A549 (cell line): ENCODE measurements around the gene TEC.

Experiments
- CBX2 ChIP-seq: fragments of 200-600 bp; sonication (generic); IDR thresholded peaks from 2 replicates; pipeline ENCODE4 v1.6.1; 2016; ENCODE audit warnings: low read depth, mild to moderate bottlenecking, borderline replicate concordance
- CEBPB ChIP-seq, 2 experiments: fragments of >200 bp in 1 of 2; sonication (Bioruptor Twin) in 1 of 2; formaldehyde crosslinking in 1 of 2; IDR thresholded peaks; 2 replicates each; pipeline ENCODE4 v1.6.1; 2012 to 2016
- CTCF ChIP-seq: fragments of >200 bp; sonication (Bioruptor Twin); formaldehyde crosslinking; IDR thresholded peaks from 3 replicates; pipeline ENCODE4 v1.5.1; 2016
- EHMT2 ChIP-seq: fragments of 200-600 bp; sonication (generic); IDR thresholded peaks from 2 replicates; pipeline ENCODE4 v1.6.1; 2016; ENCODE audit warnings: antibody characterized with exemption, low read depth, mild to moderate bottlenecking, moderate library complexity
- HDAC2 ChIP-seq: fragments of 200-600 bp; sonication (generic); IDR thresholded peaks from 2 replicates; pipeline ENCODE4 v1.6.1; 2016
- SREBF2 ChIP-seq: fragments of 450-650 bp; IDR thresholded peaks from 2 replicates; pipeline ENCODE4 v1.6.1; 2014; ENCODE audit warnings: mild to moderate bottlenecking, moderate library complexity

- TF ChIP-seq SREBF2 (no peak), CTCF (no peak), CEBPB (IDR thresholded peaks at IDR 0.05) (no peak), CBX2 (no peak), EHMT2 (no peak), HDAC2 (no peak)
Measured at GRCh38 chr4:48180234-48180633, 89.4 kb downstream of the TEC start.
